Mucosa of rectum (tissue), 2 donors: ENCODE results near the gene FERMT3.

Source experiments
- H3K27ac ChIP-seq, 2 donors: one replicate each; pipeline ENCODE4 v1.7.0; 2013; ENCODE audit warnings: inconsistent platforms in 2 of 2, low read depth in 2 of 2, low read length in 2 of 2
- H3K27me3 ChIP-seq, 2 donors: one replicate each; pipeline ENCODE4 v1.7.0; 2013; ENCODE audit warnings: low read length in 2 of 2; ENCODE audit not compliant: control insufficient read depth in 2 of 2, insufficient read depth in 2 of 2
- H3K36me3 ChIP-seq, 2 donors: one replicate each; pipeline ENCODE4 v1.7.0; 2013; ENCODE audit warnings: low read length in 2 of 2; ENCODE audit not compliant: control insufficient read depth in 2 of 2, insufficient read depth in 2 of 2
- H3K4me1 ChIP-seq, 2 donors: one replicate each; pipeline ENCODE4 v1.7.0; 2013; ENCODE audit warnings: low read length in 2 of 2, mild to moderate bottlenecking in 1 of 2; ENCODE audit not compliant: control insufficient read depth in 2 of 2, insufficient read depth in 2 of 2
- H3K4me3 ChIP-seq, 2 donors: one replicate each; pipeline ENCODE4 v1.7.0; 2013; ENCODE audit warnings: low read length in 2 of 2
- H3K9ac ChIP-seq, 2 donors: one replicate each; pipeline ENCODE4 v1.7.0; 2013; ENCODE audit warnings: low read length in 2 of 2, low read depth in 1 of 2, mild to moderate bottlenecking in 1 of 2
- H3K9me3 ChIP-seq, 2 donors: one replicate each; pipeline ENCODE4 v1.7.0; 2013; ENCODE audit warnings: low read length in 2 of 2; ENCODE audit not compliant: control insufficient read depth in 2 of 2
- donor health status: healthy.
- donor health status: Normal muscosa, but diverticular disease.

FERMT3 gene

GRCh38 chr11:64229090-64229743, 22.7 kb downstream of the FERMT3 start:
- H3K36me3 ChIP-seq = no peaks in the 10 kb centered on the region
- no peaks in the 10 kb centered on the region for H3K9me3 ChIP-seq
- H3K4me3 ChIP-seq = peak overlapping the region; percentile 83 to 91
- H3K9ac ChIP-seq = peak overlapping the region in 1 of 2 donors; percentile 95
- H3K27ac ChIP-seq = peak overlapping the region in 1 of 2 donors; percentile 90
- no peaks in the 10 kb centered on the region for H3K27me3 ChIP-seq
- H3K4me1 ChIP-seq = peaks cover 47 to 50% of the 10 kb centered on the region in 2 donors

GRCh38 chr11:64229744-64230170, 23.2 kb downstream of the FERMT3 start:
- H3K36me3 ChIP-seq = no peaks in the 10 kb centered on the region
- peak overlapping the region; percentile 85 to 90 for H3K27ac ChIP-seq
- H3K27me3 ChIP-seq = no peaks in the 10 kb centered on the region
- peak overlapping the region; percentile 83 to 91 for H3K4me3 ChIP-seq
- peak overlapping the region; percentile 68 to 95 for H3K9ac ChIP-seq
- no peaks in the 10 kb centered on the region for H3K9me3 ChIP-seq
- H3K4me1 ChIP-seq = peaks cover 46 to 50% of the 10 kb centered on the region in 2 donors

- no peaks in the 10 kb centered on the region for H3K27me3 ChIP-seq
- H3K9me3 ChIP-seq = no peaks in the 10 kb centered on the region
- peaks cover 45 to 49% of the 10 kb centered on the region in 2 donors for H3K4me1 ChIP-seq
- H3K4me3 ChIP-seq = peak within 1 kb of the TSS; percentile 83 to 91
- peak within 1 kb of the TSS; percentile 85 to 90 for H3K27ac ChIP-seq
- peak within 1 kb of the TSS; percentile 86 to 95 for H3K9ac ChIP-seq
- no peaks in the 10 kb centered on the region for H3K36me3 ChIP-seq
Measured at GRCh38 chr11:64230171-64230984, 23.9 kb downstream of the FERMT3 start, which contains the start of gene DNAJC4. TSS of gene DNAJC4 (plus strand) at chr11:64230548. CDS start at chr11:64230855, 307 bp downstream.

- Histone ChIP-seq H3K9ac (peak overlapping the region; percentile 86 to 95), H3K36me3 (no peaks in the 10 kb centered on the region), H3K27me3 (no peaks in the 10 kb centered on the region), H3K27ac (peak overlapping the region; percentile 85 to 90), H3K4me3 (peak overlapping the region; percentile 83 to 91), H3K9me3 (no peaks in the 10 kb centered on the region), H3K4me1 (peaks cover 48 to 52% of the 10 kb centered on the region in 2 donors)
Measured at GRCh38 chr11:64230985-64231365, 24.5 kb downstream of the FERMT3 start.

GRCh38 chr11:64231546-64231945, 25.0 kb downstream of the FERMT3 start:
- no peaks in the 10 kb centered on the region for H3K36me3 ChIP-seq
- no peak overlapping the region for H3K27ac ChIP-seq
- no peaks in the 10 kb centered on the region for H3K9me3 ChIP-seq
- no peaks in the 10 kb centered on the region for H3K27me3 ChIP-seq
- H3K4me3 ChIP-seq = no peak overlapping the region
- H3K4me1 ChIP-seq = peaks cover 48 to 52% of the 10 kb centered on the region in 2 donors
- H3K9ac ChIP-seq = peak overlapping the region in 1 of 2 donors; percentile 18

- Histone ChIP-seq H3K27ac (no peak overlapping the region), H3K9ac (peak overlapping the region in 1 of 2 donors; percentile 41), H3K4me1 (peaks cover 44 to 49% of the 10 kb centered on the region in 2 donors)
Measured at GRCh38 chr11:64232182-64232966, 25.9 kb downstream of the FERMT3 start.

GRCh38 chr11:64232967-64233315, 26.4 kb downstream of the FERMT3 start:
- H3K4me1 ChIP-seq = peaks cover 46 to 48% of the 10 kb centered on the region in 2 donors
- no peak overlapping the region for H3K9ac ChIP-seq
- H3K4me3 ChIP-seq = no peak overlapping the region

More at GRCh38 chr11:64232182-64232966, 25.9 kb downstream of the FERMT3 start:
- H3K36me3 ChIP-seq = no peaks in the 10 kb centered on the region
- H3K27me3 ChIP-seq = no peaks in the 10 kb centered on the region
- H3K4me3 ChIP-seq = no peak overlapping the region
- H3K9me3 ChIP-seq = no peaks in the 10 kb centered on the region

GRCh38 chr11:64233913-64234586, 27.5 kb downstream of the FERMT3 start, which contains the start of gene VEGFB:
TSS of gene VEGFB (plus strand) at chr11:64234584. CDS start at chr11:64234834, 250 bp downstream.
- no peaks in the 10 kb centered on the region for H3K27me3 ChIP-seq
- peaks cover 0 to 5% of the 10 kb centered on the region in 2 donors for H3K36me3 ChIP-seq
- peak within 1 kb of the TSS; percentile 60 to 74 for H3K4me3 ChIP-seq
- no peaks in the 10 kb centered on the region for H3K9me3 ChIP-seq
- H3K4me1 ChIP-seq = peaks cover 56% of the 10 kb centered on the region in 2 donors
- peak within 1 kb of the TSS; percentile 60 to 69 for H3K9ac ChIP-seq
- H3K27ac ChIP-seq = peak within 1 kb of the TSS; percentile 61 to 77

More at GRCh38 chr11:64232967-64233315, 26.4 kb downstream of the FERMT3 start:
- peaks cover 0 to 2% of the 10 kb centered on the region in 2 donors for H3K36me3 ChIP-seq
- no peaks in the 10 kb centered on the region for H3K27me3 ChIP-seq
- H3K9me3 ChIP-seq = no peaks in the 10 kb centered on the region
- H3K27ac ChIP-seq = no peak overlapping the region

GRCh38 chr11:64234647-64235379, 28.3 kb downstream of the FERMT3 start:
- Histone ChIP-seq H3K9ac (peak overlapping the region; percentile 51 to 60), H3K4me3 (peak overlapping the region; percentile 60 to 74)

More at GRCh38 chr11:64234647-64235379, 28.3 kb downstream of the FERMT3 start:
- H3K27me3 ChIP-seq = no peaks in the 10 kb centered on the region
- H3K9me3 ChIP-seq = no peaks in the 10 kb centered on the region
- H3K27ac ChIP-seq = peak overlapping the region; percentile 61 to 77
- H3K36me3 ChIP-seq = peaks cover 0 to 5% of the 10 kb centered on the region in 2 donors
- H3K4me1 ChIP-seq = peaks cover 54 to 55% of the 10 kb centered on the region in 2 donors
